Activated naive CD8-positive, alpha-beta T cell treated with anti-CD3 and anti-CD28 coated beads, Interleukin-2, amount 50 U/mL, for 16 hours (primary cell): Measurements from ENCODE around the gene VEGFC.

Source experiments
- DNase-seq: peaks from one replicate; pipeline ENCODE4 v3.0.0-alpha.2; 2020; ENCODE audit warnings: low read depth, low spot score

VEGFC gene

GRCh38 chr4:176792326-176793059 lies at the start of gene VEGFC:
TSS of gene VEGFC (minus strand) at chr4:176792922. CDS start at chr4:176792311, 611 bp downstream.
- no peak for DNase-seq

GRCh38 chr4:176841711-176842112 lies 49.0 kb upstream of the VEGFC start:
- no peak for DNase-seq

- DNase-seq: no peak
These were observed 47.4 kb upstream of the VEGFC start for GRCh38 chr4:176840166-176840565.

GRCh38 chr4:176839656-176840055 lies 46.9 kb upstream of the VEGFC start:
- DNase-seq: no peak

- DNase-seq: no peak
These were observed 46.1 kb upstream of the VEGFC start for GRCh38 chr4:176838601-176839433.

GRCh38 chr4:176837169-176837895 lies 44.6 kb upstream of the VEGFC start:
- no peak for DNase-seq

- DNase-seq: no peak
These were observed 41.8 kb upstream of the VEGFC start for GRCh38 chr4:176834531-176834930.

- no peak for DNase-seq
These were observed 40.9 kb upstream of the VEGFC start for GRCh38 chr4:176833400-176834175.

- DNase-seq: no peak
These were observed 38.2 kb upstream of the VEGFC start for GRCh38 chr4:176830971-176831370.

- no peak for DNase-seq
These were observed 32.9 kb upstream of the VEGFC start for GRCh38 chr4:176825586-176825985.

- DNase-seq: no peak
These were observed 32.1 kb upstream of the VEGFC start for GRCh38 chr4:176824645-176825366.

GRCh38 chr4:176818531-176818930 lies 25.8 kb upstream of the VEGFC start:
- DNase-seq: no peak

- DNase-seq: no peak
These were observed 24.5 kb upstream of the VEGFC start for GRCh38 chr4:176817204-176817603.

- no peak for DNase-seq
These were observed 22.0 kb upstream of the VEGFC start for GRCh38 chr4:176814770-176815169.

- DNase-seq: no peak
These were observed 17.9 kb upstream of the VEGFC start for GRCh38 chr4:176810481-176811249.

GRCh38 chr4:176806778-176807375 lies 14.2 kb upstream of the VEGFC start:
- DNase-seq: no peak

GRCh38 chr4:176805155-176805554 lies 12.4 kb upstream of the VEGFC start:
- no peak for DNase-seq

GRCh38 chr4:176800891-176801534 lies 8.3 kb upstream of the VEGFC start:
- DNase-seq: no peak

GRCh38 chr4:176799653-176800052 lies 6.9 kb upstream of the VEGFC start:
- no peak for DNase-seq
